AG08395 (cell line): Measurements from ENCODE around the gene CTRB1.
"Not testable (repeated sequence)": the region's sequence is repeated elsewhere in the genome, so short reads cannot be mapped to it uniquely, and the experiment has no call there.

Experiments used
- DNase-seq: peaks from one replicate; pipeline ENCODE4 v3.0.0; 2012; ENCODE audit warnings: mixed read lengths, low spot score

Gene CTRB1

GRCh38 chr16:75204410-75204758 lies 14.4 kb upstream of the CTRB1 start:
- no peak for DNase-seq

- DNase-seq = not testable (repeated sequence)
Measured at GRCh38 chr16:75204905-75205304, 13.9 kb upstream of the CTRB1 start.

- not testable (repeated sequence) for DNase-seq
Measured at GRCh38 chr16:75205438-75205837, 13.3 kb upstream of the CTRB1 start.

- DNase-seq = not testable (repeated sequence)
Measured at GRCh38 chr16:75205961-75206748, 12.6 kb upstream of the CTRB1 start.

GRCh38 chr16:75206749-75207451 lies 11.9 kb upstream of the CTRB1 start, which contains the start of gene CTRB2:
Gene CTRB2 (minus strand): TSS chr16:75207161. CDS start chr16:75207141, 20 bp downstream.
- no peak for DNase-seq

GRCh38 chr16:75207831-75208230 lies 11.0 kb upstream of the CTRB1 start:
- DNase-seq = no peak

GRCh38 chr16:75208242-75208825 lies 10.5 kb upstream of the CTRB1 start:
- no peak for DNase-seq

GRCh38 chr16:75208861-75209505 lies 9.8 kb upstream of the CTRB1 start:
- no peak for DNase-seq

- DNase-seq = not testable (repeated sequence)
Measured at GRCh38 chr16:75209514-75209913, 9.3 kb upstream of the CTRB1 start.

GRCh38 chr16:75209944-75210343 lies 8.8 kb upstream of the CTRB1 start:
- no peak for DNase-seq

- not testable (repeated sequence) for DNase-seq
Measured at GRCh38 chr16:75211286-75211685, 7.5 kb upstream of the CTRB1 start.

- no peak for DNase-seq
Measured at GRCh38 chr16:75216127-75216526, 2.7 kb upstream of the CTRB1 start.

GRCh38 chr16:75216576-75216975 lies 2.2 kb upstream of the CTRB1 start:
- DNase-seq = no peak

GRCh38 chr16:75217389-75217851 lies 1.4 kb upstream of the CTRB1 start:
- no peak for DNase-seq

GRCh38 chr16:75219088-75219487 lies 300 bp downstream of the CTRB1 start:
- no peak for DNase-seq

GRCh38 chr16:75219838-75220237 lies 1.1 kb downstream of the CTRB1 start:
- DNase-seq = no peak

GRCh38 chr16:75222271-75222783 lies 3.5 kb downstream of the CTRB1 start:
- DNase-seq = no peak

- not testable (repeated sequence) for DNase-seq
Measured at GRCh38 chr16:75223129-75223528, 4.3 kb downstream of the CTRB1 start.

GRCh38 chr16:75224306-75225082 lies 5.7 kb downstream of the CTRB1 start:
- no peak for DNase-seq

GRCh38 chr16:75225092-75225491 lies 6.3 kb downstream of the CTRB1 start:
- DNase-seq = no peak
